CD14-positive monocyte (primary cell): Measurements from ENCODE around the gene MAMLD1. TPM values are rescaled to one million over a fixed set of nuclear protein-coding genes. Genes with fewer than 3 reads are reported as not detected.

Experiments used
- DNase-seq, 3 donors: peaks; one replicate each; pipeline ENCODE4 v3.0.0-alpha.2; 2011 to 2022
- H2AFZ ChIP-seq: 2 replicates; pipeline ENCODE4 v1.6.0; 2012; ENCODE audit warnings: mild to moderate bottlenecking, low read depth, low read length, inconsistent platforms; ENCODE audit not compliant: insufficient read depth, poor library complexity, severe bottlenecking
- H3K27ac ChIP-seq, 2 donors: 1 replicate in 1 of 2; 2 replicates in 1 of 2; pipeline ENCODE4 v1.5.1; 2012 to 2013; ENCODE audit warnings: low read length in 2 of 2, control low read depth in 1 of 2, inconsistent platforms in 1 of 2, low read depth in 1 of 2, mild to moderate bottlenecking in 1 of 2
- H3K27me3 ChIP-seq, 2 donors: one replicate each; pipeline versions ENCODE4 v1.6.0 to v1.6.1; 2011 to 2013; ENCODE audit warnings: low read length in 2 of 2; ENCODE audit not compliant: control insufficient read depth in 2 of 2, insufficient read depth in 2 of 2
- H3K36me3 ChIP-seq, 2 donors: replicated peaks in 1 of 2; 1 replicate in 1 of 2; 2 replicates in 1 of 2; pipeline versions ENCODE4 v1.5.1 to v1.6.1; 2012 to 2013; ENCODE audit warnings: low read length in 2 of 2, control low read depth in 1 of 2, inconsistent platforms in 1 of 2, mild to moderate bottlenecking in 1 of 2; ENCODE audit not compliant: insufficient read depth in 2 of 2, control insufficient read depth in 1 of 2
- H3K4me1 ChIP-seq, 2 donors: 1 replicate in 1 of 2; 2 replicates in 1 of 2; pipeline versions ENCODE4 v1.5.1 to v1.6.1; 2012 to 2013; ENCODE audit warnings: low read length in 2 of 2, control low read depth in 1 of 2, inconsistent platforms in 1 of 2, mild to moderate bottlenecking in 1 of 2, moderate library complexity in 1 of 2; ENCODE audit not compliant: insufficient read depth in 2 of 2, control insufficient read depth in 1 of 2
- H3K4me2 ChIP-seq: replicated peaks from 2 replicates; pipeline ENCODE3; 2012; ENCODE audit warnings: low read length, moderate library complexity, mild to moderate bottlenecking; ENCODE audit not compliant: poor library complexity, severe bottlenecking; ENCODE audit errors: extremely low read depth
- H3K4me3 ChIP-seq, 3 experiments: fragments of 200-600 bp in 1 of 3; sonication (generic) in 1 of 3; replicated peaks in 1 of 3; 1 replicate in 2 of 3; 2 replicates in 1 of 3; pipeline ENCODE4 v1.5.1; 2011 to 2013; ENCODE audit warnings: low read length in 3 of 3, mild to moderate bottlenecking in 3 of 3, control low read depth in 2 of 3, low read depth in 2 of 3, inconsistent platforms in 1 of 3, moderate library complexity in 1 of 3
- H3K79me2 ChIP-seq: 2 replicates; pipeline ENCODE4 v1.6.0; 2012; ENCODE audit warnings: mild to moderate bottlenecking, control low read depth, inconsistent platforms, low read length, moderate library complexity; ENCODE audit not compliant: insufficient read depth
- H3K9ac ChIP-seq: 2 replicates; pipeline ENCODE4 v1.6.0; 2017; ENCODE audit warnings: low read length, mild to moderate bottlenecking; ENCODE audit not compliant: insufficient read depth, poor library complexity, severe bottlenecking
- H3K9me3 ChIP-seq, 2 donors: replicated peaks in 1 of 2; 1 replicate in 1 of 2; 2 replicates in 1 of 2; pipeline versions ENCODE4 v1.5.1 to v1.6.1; 2012 to 2013; ENCODE audit warnings: low read length in 2 of 2, control low read depth in 1 of 2; ENCODE audit not compliant: control insufficient read depth in 1 of 2, insufficient read depth in 1 of 2
- H4K20me1 ChIP-seq: 2 replicates; pipeline ENCODE4 v1.6.0; 2012; ENCODE audit warnings: mild to moderate bottlenecking, low read length, control low read depth, moderate library complexity; ENCODE audit not compliant: insufficient read depth
- H3K27ac Mint-ChIP-seq, 7 donors: one replicate each; pipeline ENCODE4 v1.8.0; 2020; ENCODE audit warnings: mild to moderate bottlenecking in 7 of 7, mixed read lengths in 7 of 7, moderate library complexity in 6 of 7, inconsistent platforms in 2 of 7
- H3K27me3 Mint-ChIP-seq, 3 donors: one replicate each; pipeline ENCODE4 v1.8.0; 2021 to 2022; ENCODE audit warnings: low read depth in 3 of 3, mild to moderate bottlenecking in 3 of 3, mixed read lengths in 3 of 3, moderate library complexity in 3 of 3, inconsistent platforms in 1 of 3
- H3K36me3 Mint-ChIP-seq, 2 donors: one replicate each; pipeline ENCODE4 v1.8.0; 2020; ENCODE audit warnings: mixed read lengths in 2 of 2, inconsistent platforms in 1 of 2, mild to moderate bottlenecking in 1 of 2
- H3K4me1 Mint-ChIP-seq: one replicate; pipeline ENCODE4 v1.8.0; 2020; ENCODE audit warnings: mild to moderate bottlenecking, mixed read lengths
- H3K4me3 Mint-ChIP-seq, 2 donors: one replicate each; pipeline ENCODE4 v1.8.0; 2020; ENCODE audit warnings: mild to moderate bottlenecking in 2 of 2, mixed read lengths in 2 of 2, moderate library complexity in 1 of 2
- H3K9me3 Mint-ChIP-seq, 7 donors: one replicate each; pipeline ENCODE4 v1.8.0; 2020 to 2022; ENCODE audit warnings: mixed read lengths in 7 of 7, mild to moderate bottlenecking in 6 of 7, moderate library complexity in 6 of 7, inconsistent platforms in 2 of 7
- WGBS: methylation state at CpG from one replicate; pipeline ENCODE4 v1.1.5; 2013; ENCODE audit warnings: missing lambda C conversion rate; ENCODE audit not compliant: insufficient coverage; 5-methylcytosine and 5-hydroxymethylcytosine counted together
- intact Hi-C, 2 donors: fragments of 100-400 bp; cut with micrococcal nuclease; formaldehyde crosslinking; loops; one replicate each; pipeline versions ENCODE4 v1.15.0 to v1.15.1; 2023
- polyA plus RNA-seq, 3 donors: library from polyadenylated mRNA; depleted of rRNA in 1 of 3; unstranded in 2 of 3; stranded (reverse) in 1 of 3; fragments of 300-500 nt in 2 of 3; fragments of >200 nt in 1 of 3; fragmentation: Illumina TruSeq in 2 of 3; gene quantifications; 1 replicate in 2 of 3; 2 replicates in 1 of 3; pipeline ENCODE4 v1.2.3, GENCODE V29; 2012 to 2021
- TF ChIP-seq, protein P1 (sequence below): fragments of 200-600 bp; IDR thresholded peaks from one replicate; pipeline ENCODE4 v1.8.0; 2022; ENCODE audit warnings: antibody characterized with exemption, mild to moderate bottlenecking

MAMLD1 gene
- polyA plus RNA-seq, 3 donors: not detected

DNA sequence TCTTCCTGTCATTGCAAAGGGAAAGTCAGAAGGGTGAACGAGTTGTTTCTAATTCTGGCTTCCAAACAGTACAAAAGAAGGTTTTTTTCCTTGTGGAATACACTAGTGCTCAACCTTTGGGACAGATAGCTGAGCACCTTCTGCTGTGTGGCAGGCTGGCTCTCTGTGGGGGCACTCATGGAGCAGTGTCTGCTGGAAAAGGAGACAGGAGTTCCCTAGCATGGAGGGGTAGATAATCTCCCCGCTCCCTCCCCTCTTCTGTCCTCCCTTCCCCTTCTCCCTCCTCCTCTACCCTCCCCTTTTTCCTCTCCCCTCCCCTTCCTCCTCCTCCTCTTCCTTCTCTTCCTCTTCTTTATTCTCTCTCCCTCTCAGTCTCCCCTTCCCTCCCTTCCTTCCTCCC, 142.9 kb downstream of the MAMLD1 start:
- Mint-ChIP-seq H3K4me1 (peaks cover 13% of the 10 kb centered on the region), H3K4me3 (no peak overlapping the region), H3K9me3 (no peaks in the 10 kb centered on the region), H3K27ac (no peak overlapping the region), H3K27me3 (peaks cover 0 to 6% (median 2%) of the 10 kb centered on the region in 3 donors), H3K36me3 (no peaks in the 10 kb centered on the region)
- Histone ChIP-seq H3K27me3 (no peaks in the 10 kb centered on the region), H3K79me2 (no peaks in the 10 kb centered on the region), H3K4me1 (peaks cover 19 to 24% of the 10 kb centered on the region in 2 donors), H3K4me3 (no peak overlapping the region), H2AFZ (no peak overlapping the region), H3K27ac (no peak overlapping the region), H3K9ac (no peak overlapping the region), H3K9me3 (no peaks in the 10 kb centered on the region), H3K36me3 (no peaks in the 10 kb centered on the region), H4K20me1 (no peaks in the 10 kb centered on the region), H3K4me2 (no peak overlapping the region)
- WGBS: no CpG with 5 or more reads among the region's 2 CpGs
- TF ChIP-seq, protein P1, sequence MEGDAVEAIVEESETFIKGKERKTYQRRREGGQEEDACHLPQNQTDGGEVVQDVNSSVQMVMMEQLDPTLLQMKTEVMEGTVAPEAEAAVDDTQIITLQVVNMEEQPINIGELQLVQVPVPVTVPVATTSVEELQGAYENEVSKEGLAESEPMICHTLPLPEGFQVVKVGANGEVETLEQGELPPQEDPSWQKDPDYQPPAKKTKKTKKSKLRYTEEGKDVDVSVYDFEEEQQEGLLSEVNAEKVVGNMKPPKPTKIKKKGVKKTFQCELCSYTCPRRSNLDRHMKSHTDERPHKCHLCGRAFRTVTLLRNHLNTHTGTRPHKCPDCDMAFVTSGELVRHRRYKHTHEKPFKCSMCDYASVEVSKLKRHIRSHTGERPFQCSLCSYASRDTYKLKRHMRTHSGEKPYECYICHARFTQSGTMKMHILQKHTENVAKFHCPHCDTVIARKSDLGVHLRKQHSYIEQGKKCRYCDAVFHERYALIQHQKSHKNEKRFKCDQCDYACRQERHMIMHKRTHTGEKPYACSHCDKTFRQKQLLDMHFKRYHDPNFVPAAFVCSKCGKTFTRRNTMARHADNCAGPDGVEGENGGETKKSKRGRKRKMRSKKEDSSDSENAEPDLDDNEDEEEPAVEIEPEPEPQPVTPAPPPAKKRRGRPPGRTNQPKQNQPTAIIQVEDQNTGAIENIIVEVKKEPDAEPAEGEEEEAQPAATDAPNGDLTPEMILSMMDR: no peak
- no peak for DNase-seq
- intact Hi-C loops: no loop called here

DNA sequence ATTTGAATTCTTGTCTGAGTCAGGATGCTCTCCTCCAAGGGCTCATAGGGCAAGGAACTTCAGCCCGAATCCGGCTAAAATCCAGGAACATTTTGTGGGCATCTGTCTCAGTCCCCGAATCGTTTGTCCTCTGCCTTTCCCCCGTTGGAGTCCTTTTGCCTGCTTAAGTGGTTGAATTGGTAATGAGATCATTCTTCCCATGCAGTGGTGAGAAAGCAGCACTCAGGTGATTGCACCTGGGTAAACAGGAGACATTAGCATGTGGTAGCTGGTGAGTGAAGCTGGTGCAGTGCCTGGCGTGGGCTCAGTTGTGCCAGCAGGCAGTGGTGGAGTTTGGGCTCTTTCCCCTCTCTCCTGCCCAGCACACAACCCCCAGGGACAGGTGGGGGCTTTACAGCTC, 143.4 kb downstream of the MAMLD1 start:
- Histone ChIP-seq H3K4me1 (peaks cover 19 to 24% of the 10 kb centered on the region in 2 donors), H3K36me3 (no peaks in the 10 kb centered on the region), H4K20me1 (no peaks in the 10 kb centered on the region), H3K9me3 (no peaks in the 10 kb centered on the region), H3K27ac (no peak overlapping the region), H3K9ac (no peak overlapping the region), H3K4me2 (no peak overlapping the region), H3K27me3 (no peaks in the 10 kb centered on the region), H3K79me2 (no peaks in the 10 kb centered on the region), H2AFZ (no peak overlapping the region), H3K4me3 (no peak overlapping the region)
- intact Hi-C loops: no loop called here
- H3K4me1 Mint-ChIP-seq: peaks cover 13% of the 10 kb centered on the region
- H3K9me3 Mint-ChIP-seq: no peaks in the 10 kb centered on the region
- no peak for DNase-seq
- H3K27me3 Mint-ChIP-seq: peaks cover 0 to 6% (median 2%) of the 10 kb centered on the region in 3 donors
- no peaks in the 10 kb centered on the region for H3K36me3 Mint-ChIP-seq
- H3K4me3 Mint-ChIP-seq: no peak overlapping the region
- WGBS: 100% methylated on average over 1 of the region's 6 CpGs
- TF ChIP-seq, protein P1: no peak
- H3K27ac Mint-ChIP-seq: peak overlapping the region in 1 of 7 donors; percentile 46
